HG03378 (cell line): ENCODE results near the gene AVPR1A.
"Not testable (repeated sequence)": the region's sequence is repeated elsewhere in the genome, so short reads cannot be mapped to it uniquely, and the experiment has no call there.

Source experiments
- ATAC-seq: cut with Tn5 transposase; IDR thresholded peaks from one replicate; pipeline ENCODE4 v1.9.1; 2021; ENCODE audit warnings: mild to moderate bottlenecking, moderate library complexity; ENCODE audit not compliant: unreplicated experiment

AVPR1A gene

GRCh38 chr12:63150713-63151622 lies at the start of gene AVPR1A:
TSS of gene AVPR1A (minus strand) at chr12:63151201. CDS start at chr12:63150836, 365 bp downstream.
- no peak for ATAC-seq

- ATAC-seq = no peak
These were observed 45.2 kb upstream of the AVPR1A start for GRCh38 chr12:63196168-63196567.

GRCh38 chr12:63179224-63179623 lies 28.2 kb upstream of the AVPR1A start:
- ATAC-seq = no peak

- ATAC-seq = no peak
These were observed 19.3 kb upstream of the AVPR1A start for GRCh38 chr12:63170321-63170720.

- ATAC-seq = not testable (repeated sequence)
These were observed 16.7 kb upstream of the AVPR1A start for GRCh38 chr12:63167741-63168140.

- ATAC-seq = no peak
These were observed 13.9 kb upstream of the AVPR1A start for GRCh38 chr12:63164911-63165310.

GRCh38 chr12:63163541-63163940 lies 12.5 kb upstream of the AVPR1A start:
- ATAC-seq = no peak

- ATAC-seq = no peak
These were observed 4.4 kb upstream of the AVPR1A start for GRCh38 chr12:63155375-63155774.

- ATAC-seq = no peak
These were observed 3.6 kb upstream of the AVPR1A start for GRCh38 chr12:63154560-63154959.

- ATAC-seq = no peak
These were observed 1.3 kb upstream of the AVPR1A start for GRCh38 chr12:63152321-63152700.

GRCh38 chr12:63151623-63152320 lies 771 bp upstream of the AVPR1A start:
- peak; percentile 81 for ATAC-seq

GRCh38 chr12:63149909-63150712 lies 890 bp downstream of the AVPR1A start:
- ATAC-seq = no peak

GRCh38 chr12:63144556-63144955 lies 6.4 kb downstream of the AVPR1A start:
- ATAC-seq = no peak

GRCh38 chr12:63138488-63138887 lies 12.5 kb downstream of the AVPR1A start:
- ATAC-seq = no peak

- ATAC-seq = no peak
These were observed 17.0 kb downstream of the AVPR1A start for GRCh38 chr12:63133981-63134380.

GRCh38 chr12:63132201-63132600 lies 18.8 kb downstream of the AVPR1A start:
- ATAC-seq = no peak

GRCh38 chr12:63129927-63130326 lies 21.1 kb downstream of the AVPR1A start:
- ATAC-seq = no peak

- no peak for ATAC-seq
These were observed 26.2 kb downstream of the AVPR1A start for GRCh38 chr12:63124778-63125177.

GRCh38 chr12:63103494-63104131 lies 47.4 kb downstream of the AVPR1A start:
- ATAC-seq = peak; percentile 51

- no peak for ATAC-seq
These were observed 49.1 kb downstream of the AVPR1A start for GRCh38 chr12:63101920-63102319.

GRCh38 chr12:63098851-63099250 lies 52.1 kb downstream of the AVPR1A start:
- ATAC-seq = no peak
